ACC112 (cell line): ENCODE data around the gene MACROD1.
"Not testable (repeated sequence)": the region's sequence is repeated elsewhere in the genome, so short reads cannot be mapped to it uniquely, and the experiment has no call there.

ENCODE experiments used
- H2AFZ ChIP-seq: fragments of 200-600 bp; sonication (generic); one replicate; pipeline ENCODE4 v1.6.0; 2017; ENCODE audit warnings: antibody characterized with exemption, low read length; ENCODE audit not compliant: unreplicated experiment
- H3K27ac ChIP-seq: fragments of 200-600 bp; sonication (generic); 2 replicates; pipeline ENCODE4 v1.5.1; 2014; ENCODE audit warnings: low read depth, mild to moderate bottlenecking, antibody characterized with exemption, low read length, moderate library complexity
- H3K27me3 ChIP-seq: fragments of 200-600 bp; sonication (generic); 2 replicates; pipeline ENCODE4 v1.6.1; 2014; ENCODE audit warnings: mild to moderate bottlenecking, antibody characterized with exemption, low read length, moderate library complexity, mixed read lengths; ENCODE audit not compliant: insufficient read depth
- H3K36me3 ChIP-seq: fragments of 200-600 bp; sonication (generic); 2 replicates; pipeline ENCODE4 v1.6.1; 2016; ENCODE audit warnings: mild to moderate bottlenecking, antibody characterized with exemption, low read length, moderate library complexity, mixed read lengths; ENCODE audit not compliant: insufficient read depth
- H3K4me1 ChIP-seq: fragments of 200-600 bp; sonication (generic); one replicate; pipeline ENCODE4 v1.6.1; 2016; ENCODE audit warnings: low read length, mixed read lengths; ENCODE audit not compliant: insufficient read depth, unreplicated experiment, control insufficient read depth
- H3K4me3 ChIP-seq: fragments of 200-600 bp; sonication (generic); 2 replicates; pipeline ENCODE4 v1.5.1; 2014; ENCODE audit warnings: mild to moderate bottlenecking, low read depth, low read length
- H3K79me2 ChIP-seq: fragments of 200-600 bp; sonication (generic); one replicate; pipeline ENCODE4 v1.6.0; 2016; ENCODE audit warnings: low read length; ENCODE audit not compliant: control insufficient read depth, unreplicated experiment, insufficient read depth

MACROD1 gene

DNA sequence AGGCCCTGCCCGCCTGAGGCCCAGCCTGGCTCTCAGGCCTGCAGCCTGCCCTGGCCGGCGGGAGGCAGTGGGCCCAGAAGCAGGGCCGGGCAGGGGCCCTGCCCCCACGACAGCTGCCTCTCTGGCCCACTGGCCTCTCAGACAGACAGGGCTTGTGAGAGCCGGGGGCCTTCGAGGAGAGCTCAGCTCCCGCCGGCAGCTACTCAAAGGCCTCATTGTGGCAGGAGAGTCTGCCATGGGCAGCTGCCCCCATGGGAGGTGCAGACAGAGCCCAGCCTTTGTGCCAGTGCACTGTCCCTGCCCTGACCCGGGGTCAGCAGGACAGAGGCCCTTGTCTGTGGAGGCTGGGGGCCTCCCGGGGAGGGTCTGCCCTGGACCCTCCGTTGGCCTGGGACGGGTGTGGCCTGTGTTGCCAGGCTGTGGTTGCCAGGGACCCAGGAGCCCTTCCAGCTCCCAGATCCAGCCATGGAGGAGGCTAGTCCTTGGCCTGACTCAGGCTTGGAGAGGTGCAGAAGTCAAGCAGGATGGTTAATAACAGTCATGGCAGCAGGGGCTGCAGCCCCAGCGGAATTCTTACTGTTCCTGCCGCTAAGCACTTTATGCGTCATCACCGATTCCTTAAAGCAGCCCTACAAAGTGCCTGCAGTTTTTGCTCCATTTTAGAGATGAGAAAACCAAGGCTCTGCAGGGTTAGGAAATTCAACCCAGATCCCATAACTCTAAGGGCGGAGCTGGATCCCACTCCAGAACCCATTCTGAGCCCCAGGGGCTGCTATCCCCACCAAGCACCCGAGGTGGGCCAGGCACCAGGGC is 117.7 kb downstream of the MACROD1 start:
- H3K79me2 ChIP-seq, result no peaks in the 10 kb centered on the region
- H2AFZ ChIP-seq, result no peak overlapping the region
- H3K36me3 ChIP-seq, result no peaks in the 10 kb centered on the region
- no peaks in the 10 kb centered on the region for H3K27me3 ChIP-seq
- H3K27ac ChIP-seq, result no peak overlapping the region
- H3K4me3 ChIP-seq, result no peak overlapping the region
- H3K4me1 ChIP-seq, result no peaks in the 10 kb centered on the region

DNA sequence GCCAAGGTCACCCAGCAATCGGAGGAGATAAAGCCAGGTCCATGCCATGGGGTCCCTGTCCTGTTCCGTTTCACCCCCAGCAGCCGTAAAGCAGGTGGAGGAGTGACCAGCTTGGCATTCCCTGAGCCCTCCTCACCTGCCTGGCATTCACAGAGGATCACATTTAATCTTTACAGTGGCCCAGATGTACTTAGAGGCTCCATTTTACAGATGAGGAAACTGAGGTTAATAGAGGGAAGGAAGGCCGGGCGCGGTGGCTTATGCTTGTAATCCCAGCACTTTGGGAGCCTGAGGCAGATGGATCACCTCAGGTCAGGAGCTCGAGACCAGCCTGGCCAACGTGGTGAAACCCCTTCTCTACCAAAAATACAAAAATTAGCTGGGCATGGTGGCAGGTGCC is 118.5 kb downstream of the MACROD1 start:
- H3K4me1 ChIP-seq, H3K79me2 ChIP-seq, H3K36me3 ChIP-seq, H2AFZ ChIP-seq, H3K4me3 ChIP-seq, H3K27me3 ChIP-seq, H3K27ac ChIP-seq: not testable (repeated sequence)

DNA sequence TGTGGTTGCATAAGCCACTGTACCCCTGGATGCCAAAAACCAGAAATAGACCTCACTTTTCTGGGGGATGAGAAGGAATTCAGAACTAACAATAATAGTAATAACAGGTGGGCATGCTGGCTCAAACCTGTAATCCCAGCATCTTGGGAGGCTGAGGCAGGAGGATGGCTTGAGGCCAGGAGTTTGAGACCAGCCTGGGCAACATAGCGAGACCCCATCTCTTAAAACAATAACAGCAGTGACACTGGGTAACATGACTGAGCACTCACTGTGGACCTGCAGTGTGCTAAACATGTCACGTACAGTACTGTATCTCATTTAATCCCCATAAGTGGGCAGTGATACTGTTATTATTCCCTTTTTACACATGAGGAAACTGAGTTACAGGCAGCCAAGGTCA is 120.2 kb downstream of the MACROD1 start:
- H3K79me2 ChIP-seq, result no peaks in the 10 kb centered on the region
- H3K27me3 ChIP-seq, result no peaks in the 10 kb centered on the region
- no peaks in the 10 kb centered on the region for H3K4me1 ChIP-seq
- no peak overlapping the region for H2AFZ ChIP-seq
- H3K36me3 ChIP-seq, result no peaks in the 10 kb centered on the region
- H3K4me3 ChIP-seq, result no peak overlapping the region
- no peak overlapping the region for H3K27ac ChIP-seq

DNA sequence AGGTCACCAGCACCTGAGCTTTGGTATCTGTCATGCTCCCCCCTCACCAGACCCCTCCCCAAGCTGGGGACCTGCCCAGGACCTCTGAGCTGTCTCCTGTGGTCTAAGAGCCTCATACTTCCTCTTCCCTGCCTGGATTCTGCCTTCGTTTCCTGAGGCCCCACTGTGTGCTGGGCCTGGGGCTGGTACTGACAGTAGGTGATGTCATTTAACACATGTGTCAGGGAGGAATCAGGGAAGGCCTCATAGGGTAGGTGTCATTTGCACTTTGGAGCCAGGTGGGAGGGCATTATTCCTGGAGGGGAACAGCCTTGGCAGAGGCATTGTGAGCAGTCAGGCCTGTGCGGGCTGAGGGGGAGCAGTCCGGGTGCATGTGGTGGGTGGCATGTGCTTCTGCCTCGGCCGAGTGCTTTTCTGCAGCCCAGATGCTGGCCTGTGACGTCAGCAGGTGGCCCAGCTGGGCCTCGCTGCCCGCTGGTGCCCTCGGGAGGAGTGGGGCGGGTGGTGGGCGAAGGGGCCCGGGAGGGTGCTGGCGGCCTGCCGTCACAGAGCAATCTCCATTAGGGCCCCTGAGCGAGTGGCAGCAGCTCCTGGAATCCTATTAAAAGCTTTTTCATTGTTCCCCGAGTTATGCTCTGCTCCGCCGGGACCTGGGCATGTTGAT is 121.1 kb downstream of the MACROD1 start:
- H3K27me3 ChIP-seq, result no peaks in the 10 kb centered on the region
- H3K79me2 ChIP-seq, result no peaks in the 10 kb centered on the region
- no peak overlapping the region for H3K4me3 ChIP-seq
- no peak overlapping the region for H3K27ac ChIP-seq
- no peaks in the 10 kb centered on the region for H3K36me3 ChIP-seq
- H3K4me1 ChIP-seq, result no peaks in the 10 kb centered on the region
- no peak overlapping the region for H2AFZ ChIP-seq

DNA sequence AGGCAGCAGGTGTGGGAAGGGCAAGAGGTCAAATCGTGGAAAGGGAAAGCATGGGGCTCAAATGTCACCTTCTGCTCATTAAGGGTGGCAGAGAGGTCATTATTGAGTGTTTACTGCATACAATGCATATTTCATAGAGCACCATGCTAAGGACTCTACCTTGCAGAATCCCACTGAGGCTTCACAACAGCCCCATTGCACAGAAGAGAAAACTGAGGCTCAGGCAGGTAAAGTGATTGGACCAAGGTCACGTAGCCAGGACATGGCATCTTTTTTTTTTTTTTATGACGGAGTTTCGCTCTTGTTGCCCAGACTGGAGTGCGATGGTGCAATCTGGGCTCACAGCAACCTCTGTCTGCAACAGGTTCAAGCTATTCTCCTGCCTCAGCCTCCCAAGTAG is 122.4 kb downstream of the MACROD1 start:
- Histone ChIP-seq H3K4me1 (no peaks in the 10 kb centered on the region), H3K36me3 (no peaks in the 10 kb centered on the region), H3K27ac (no peak overlapping the region), H2AFZ (no peak overlapping the region), H3K27me3 (no peaks in the 10 kb centered on the region), H3K79me2 (no peaks in the 10 kb centered on the region), H3K4me3 (no peak overlapping the region)

DNA sequence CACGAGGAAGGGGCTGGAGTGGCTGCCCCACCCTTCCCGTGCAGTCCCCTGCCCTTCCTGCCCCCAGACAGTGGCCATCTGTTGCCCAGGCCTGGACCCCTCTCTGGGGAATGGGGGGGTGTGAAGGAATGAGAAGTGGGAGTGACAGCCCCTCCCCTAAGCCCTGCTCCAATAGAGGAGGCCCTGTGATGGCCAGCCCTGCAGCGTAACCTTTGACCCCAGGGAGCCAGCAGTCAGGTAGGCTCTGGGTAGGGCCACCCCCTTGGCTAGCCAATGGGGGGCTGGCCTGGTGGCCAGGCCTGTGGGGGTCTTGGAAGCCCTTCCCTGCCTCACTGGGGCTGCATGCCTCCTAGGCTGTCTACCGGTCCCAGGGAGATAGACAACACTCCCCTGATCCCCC is 123.6 kb downstream of the MACROD1 start:
- no peaks in the 10 kb centered on the region for H3K4me1 ChIP-seq
- H3K27ac ChIP-seq, result no peak overlapping the region
- H3K79me2 ChIP-seq, result no peaks in the 10 kb centered on the region
- no peak overlapping the region for H3K4me3 ChIP-seq
- H3K36me3 ChIP-seq, result no peaks in the 10 kb centered on the region
- H3K27me3 ChIP-seq, result no peaks in the 10 kb centered on the region
- H2AFZ ChIP-seq, result no peak overlapping the region

DNA sequence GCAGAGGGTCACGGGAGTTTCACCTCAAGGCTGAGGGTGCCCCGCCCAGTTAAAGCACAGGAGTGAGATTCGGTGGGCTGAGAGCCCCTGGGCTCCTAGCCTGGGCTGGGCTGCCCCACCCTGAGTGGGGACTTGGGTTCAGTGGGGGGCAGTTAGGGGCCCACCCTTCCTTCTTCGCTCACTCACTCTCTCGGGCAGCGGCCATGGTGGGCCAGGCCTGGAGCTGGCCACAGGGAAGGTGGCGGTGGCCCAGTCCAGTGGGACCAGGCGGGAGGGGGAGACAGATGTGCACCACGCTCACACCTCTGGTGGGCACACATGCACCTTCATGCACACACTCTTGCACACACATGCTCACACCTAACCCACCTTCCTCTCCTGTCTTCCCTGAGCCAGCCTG is 124.1 kb downstream of the MACROD1 start:
- H3K27ac ChIP-seq, result no peak overlapping the region
- H3K27me3 ChIP-seq, result no peaks in the 10 kb centered on the region
- H2AFZ ChIP-seq, result no peak overlapping the region
- H3K4me1 ChIP-seq, result no peaks in the 10 kb centered on the region
- H3K36me3 ChIP-seq, result no peaks in the 10 kb centered on the region
- no peaks in the 10 kb centered on the region for H3K79me2 ChIP-seq
- H3K4me3 ChIP-seq, result no peak overlapping the region

DNA sequence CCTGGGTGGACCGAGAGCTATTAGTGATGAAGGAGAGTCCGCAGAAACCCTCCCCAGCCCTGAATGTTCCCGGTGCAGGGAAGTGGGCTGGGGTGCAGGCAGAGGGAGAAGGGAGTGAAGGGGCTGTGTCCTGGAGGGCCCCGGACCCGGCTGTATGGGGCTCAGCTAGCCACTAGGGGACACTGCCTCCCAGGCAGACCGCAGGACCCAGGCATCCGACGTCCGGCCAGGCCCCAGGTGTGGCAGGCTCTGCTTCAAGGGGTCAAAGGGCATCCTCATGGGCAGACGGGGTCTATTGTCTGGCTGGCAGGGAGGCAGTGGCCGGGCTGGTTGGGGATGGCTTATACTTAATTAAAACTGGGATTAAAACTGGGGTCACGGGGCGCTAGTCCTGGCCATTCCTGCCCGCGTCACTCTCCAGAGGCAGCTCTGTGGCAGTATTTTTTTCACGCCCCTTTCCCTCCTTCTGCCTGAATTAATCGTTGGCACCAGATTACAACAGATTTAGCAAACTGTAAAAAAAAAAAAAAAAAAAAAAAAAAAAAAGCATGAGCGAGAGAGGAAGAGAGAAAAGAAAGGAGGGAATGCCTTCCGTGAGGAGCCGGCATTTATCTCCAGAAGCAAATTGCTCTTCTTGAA is 125.1 kb downstream of the MACROD1 start:
- no peaks in the 10 kb centered on the region for H3K36me3 ChIP-seq
- no peaks in the 10 kb centered on the region for H3K79me2 ChIP-seq
- no peak overlapping the region for H3K4me3 ChIP-seq
- H3K27ac ChIP-seq, result no peak overlapping the region
- H3K4me1 ChIP-seq, result no peaks in the 10 kb centered on the region
- no peak overlapping the region for H2AFZ ChIP-seq
- no peaks in the 10 kb centered on the region; the same call in 1 of the 2 replicates for H3K27me3 ChIP-seq

DNA sequence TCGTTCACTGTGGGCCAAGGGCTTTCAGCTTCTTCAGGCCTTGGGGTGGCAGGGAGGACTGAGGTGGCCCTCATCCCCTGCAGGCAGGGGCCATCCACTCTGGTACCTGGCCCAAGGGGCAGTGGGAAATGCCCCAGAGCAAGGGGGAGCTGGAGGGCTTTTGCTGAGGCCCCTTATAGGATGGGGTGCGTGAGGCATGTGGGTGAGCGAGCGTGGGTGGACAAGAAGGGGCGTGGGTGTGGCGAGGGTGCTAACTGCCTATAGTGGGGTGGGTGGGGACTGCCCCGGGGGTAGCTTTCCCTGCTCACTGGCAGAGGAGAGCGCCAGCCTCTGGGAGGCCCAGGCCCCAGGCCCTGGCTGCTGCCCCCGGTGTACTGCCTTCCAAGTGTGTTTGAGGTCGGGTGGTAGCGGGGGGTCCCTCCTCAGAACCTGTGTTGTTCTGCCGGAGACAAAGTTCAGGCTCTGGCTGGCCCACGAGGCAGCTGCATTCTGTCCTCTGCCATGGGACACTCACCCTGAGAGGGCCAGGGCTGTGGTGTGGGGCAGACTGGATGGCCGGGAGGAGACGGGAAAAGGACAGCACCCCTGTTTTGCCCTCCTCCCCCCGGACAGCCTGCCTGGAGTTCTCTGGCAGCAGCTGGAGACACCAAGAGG is 126.8 kb downstream of the MACROD1 start:
- Histone ChIP-seq H3K4me1 (peaks cover 5% of the 10 kb centered on the region), H3K27me3 (peaks cover 13% of the 10 kb centered on the region), H3K79me2 (no peaks in the 10 kb centered on the region), H3K27ac (no peak overlapping the region), H3K36me3 (no peaks in the 10 kb centered on the region), H2AFZ (no peak overlapping the region), H3K4me3 (no peak overlapping the region)

DNA sequence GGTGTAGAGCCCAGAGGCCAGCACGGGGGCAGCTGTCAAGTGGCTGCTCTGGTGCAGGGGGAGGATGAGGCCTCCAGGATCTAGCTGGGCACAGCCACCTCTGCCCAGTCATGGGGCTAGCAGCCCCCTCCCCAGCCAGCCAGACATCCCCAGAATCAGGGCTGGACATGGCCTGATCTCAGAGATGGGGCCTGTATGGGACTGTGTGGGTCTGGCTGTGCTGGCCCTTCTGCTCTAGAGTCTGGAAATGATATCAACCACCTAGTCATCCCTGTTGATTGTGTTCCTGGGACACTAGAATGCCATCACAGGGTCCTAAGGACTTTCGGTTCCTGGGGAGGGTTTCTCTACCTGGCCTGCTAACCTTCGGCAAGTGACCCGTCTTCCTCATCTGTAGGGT is 127.4 kb downstream of the MACROD1 start:
- H3K27me3 ChIP-seq, result peaks cover 16% of the 10 kb centered on the region
- no peaks in the 10 kb centered on the region for H3K79me2 ChIP-seq
- H2AFZ ChIP-seq, result no peak overlapping the region
- H3K27ac ChIP-seq, result no peak overlapping the region
- peaks cover 5% of the 10 kb centered on the region for H3K4me1 ChIP-seq
- no peak overlapping the region for H3K4me3 ChIP-seq
- H3K36me3 ChIP-seq, result no peaks in the 10 kb centered on the region
